IMR-90 (cell line): ENCODE results near the gene XAF1. TPM values are rescaled to one million over a fixed set of nuclear protein-coding genes. Genes with fewer than 3 reads are reported as not detected.
A peak's percentile ranks its signal among the peaks of the same experiment; 100 is the strongest.

Experiments
- ATAC-seq: fragments of 200-7000 bp; cut with Tn5 transposase; 2 replicates; pipeline ENCODE4 v1.9.1; 2020; ENCODE audit warnings: low read depth, mild to moderate bottlenecking, moderate library complexity
- Bru-seq: library from RNA; stranded (reverse); fragments of 400-500 nt; gene quantifications from one replicate; lab custom pipeline; 2021; lab: Mats Ljungman, UMichigan
- BruChase-seq, 2 experiments: library from RNA; stranded (reverse); fragments of 400-500 nt; gene quantifications; one replicate each; lab custom pipeline; 2021; lab: Mats Ljungman, UMichigan
- BruUV-seq: library from RNA; stranded (reverse); fragments of 400-500 nt; replicated peaks from 2 replicates; lab custom pipeline; 2021; lab: Mats Ljungman, UMichigan
- CTCF ChIA-PET: fragments of 300-600 bp; formaldehyde crosslinking; extraction: SDS; loops from one replicate; lab custom pipeline; 2021; ENCODE audit warnings: antibody characterized with exemption; lab: Yijun Ruan, JAX
- POLR2A ChIA-PET: fragments of 300-600 bp; sonication (Branson Sonifier 250); formaldehyde crosslinking; loops from one replicate; lab custom pipeline; 2022; ENCODE audit warnings: antibody characterized with exemption; ENCODE audit not compliant: unreplicated experiment; lab: Charles Lee
- DNase-seq: peaks from one replicate; pipeline ENCODE4 v3.0.0; 2013
- H2AFZ ChIP-seq: replicated peaks from 2 replicates; pipeline ENCODE3; 2013; ENCODE audit warnings: low read length, mild to moderate bottlenecking; ENCODE audit not compliant: poor library complexity
- H2AK5ac ChIP-seq: 2 replicates; pipeline ENCODE4 v1.6.1; 2013; ENCODE audit warnings: low read depth, low read length, inconsistent platforms
- H2AK9ac ChIP-seq: replicated peaks from 2 replicates; pipeline ENCODE3; 2013; ENCODE audit warnings: mild to moderate bottlenecking, low read depth, low read length, moderate library complexity; ENCODE audit not compliant: poor library complexity
- H2BK120ac ChIP-seq: 2 replicates; pipeline ENCODE4 v1.6.1; 2013; ENCODE audit warnings: low read depth, low read length, inconsistent platforms
- H2BK15ac ChIP-seq: 3 replicates; pipeline ENCODE4 v1.6.1; 2013; ENCODE audit warnings: low read depth, low read length, inconsistent platforms
- H2BK20ac ChIP-seq: 2 replicates; pipeline ENCODE4 v1.6.1; 2013; ENCODE audit warnings: low read depth, mild to moderate bottlenecking, inconsistent platforms, low read length, moderate library complexity
- H2BK5ac ChIP-seq: 2 replicates; pipeline ENCODE4 v1.6.1; 2013; ENCODE audit warnings: mild to moderate bottlenecking, low read depth, low read length, inconsistent platforms; ENCODE audit not compliant: poor library complexity, severe bottlenecking
- H3K14ac ChIP-seq: replicated peaks from 2 replicates; pipeline ENCODE4 v1.6.1; 2013; ENCODE audit warnings: low read depth, low read length, inconsistent platforms
- H3K18ac ChIP-seq: 2 replicates; pipeline ENCODE4 v1.6.1; 2013; ENCODE audit warnings: low read depth, low read length, control low read depth
- H3K23ac ChIP-seq: 2 replicates; pipeline ENCODE4 v1.6.1; 2013; ENCODE audit warnings: low read depth, low read length, inconsistent platforms
- H3K27ac ChIP-seq: 2 replicates; pipeline ENCODE4 v1.5.1; 2013; ENCODE audit warnings: mild to moderate bottlenecking, control low read depth, low read length; ENCODE audit not compliant: insufficient read depth
- H3K27me3 ChIP-seq: 2 replicates; pipeline ENCODE4 v1.6.1; 2013; ENCODE audit warnings: low read length; ENCODE audit not compliant: control insufficient read depth, insufficient read depth
- H3K36me3 ChIP-seq: 2 replicates; pipeline ENCODE4 v1.6.1; 2013; ENCODE audit warnings: low read length, mixed read lengths; ENCODE audit not compliant: control insufficient read depth, insufficient read depth
- H3K4ac ChIP-seq: 2 replicates; pipeline ENCODE4 v1.6.1; 2013; ENCODE audit warnings: low read depth, low read length, inconsistent platforms
- H3K4me1 ChIP-seq: 2 replicates; pipeline ENCODE4 v1.6.1; 2013; ENCODE audit warnings: low read length, mixed read lengths; ENCODE audit not compliant: control insufficient read depth, insufficient read depth
- H3K4me2 ChIP-seq: 2 replicates; pipeline ENCODE4 v1.6.1; 2013; ENCODE audit warnings: low read depth, mild to moderate bottlenecking, control low read depth, low read length, moderate library complexity
- H3K4me3 ChIP-seq: 2 replicates; pipeline ENCODE4 v1.5.1; 2013; ENCODE audit warnings: low read depth, mild to moderate bottlenecking, control low read depth, low read length, moderate library complexity; ENCODE audit not compliant: insufficient read depth
- H3K56ac ChIP-seq: 2 replicates; pipeline ENCODE4 v1.6.1; 2013; ENCODE audit warnings: low read length, inconsistent platforms; ENCODE audit not compliant: insufficient read depth; ENCODE audit errors: extremely low read depth
- H3K79me1 ChIP-seq, 2 experiments: 2 replicates each; pipeline ENCODE4 v1.6.1; 2013; ENCODE audit warnings: low read length in 2 of 2, inconsistent platforms in 1 of 2, low read depth in 1 of 2
- H3K9ac ChIP-seq: 2 replicates; pipeline ENCODE4 v1.6.1; 2013; ENCODE audit warnings: low read depth, low read length, control low read depth
- H3K9me1 ChIP-seq: 2 replicates; pipeline ENCODE4 v1.6.1; 2013; ENCODE audit warnings: low read length, inconsistent platforms; ENCODE audit not compliant: insufficient read depth
- H3K9me3 ChIP-seq: 2 replicates; pipeline ENCODE4 v1.6.1; 2013; ENCODE audit warnings: low read length; ENCODE audit not compliant: control insufficient read depth, insufficient read depth
- H4K20me1 ChIP-seq: 2 replicates; pipeline ENCODE4 v1.6.1; 2013; ENCODE audit warnings: low read length, inconsistent platforms; ENCODE audit not compliant: insufficient read depth
- H4K5ac ChIP-seq: 2 replicates; pipeline ENCODE4 v1.6.1; 2013; ENCODE audit warnings: mild to moderate bottlenecking, low read depth, low read length, control low read depth
- H4K8ac ChIP-seq, 2 experiments: 2 replicates each; pipeline ENCODE4 v1.6.1; 2013; ENCODE audit warnings: low read depth in 2 of 2, low read length in 2 of 2, control low read depth in 1 of 2, inconsistent platforms in 1 of 2
- H4K91ac ChIP-seq: 2 replicates; pipeline ENCODE4 v1.6.1; 2013; ENCODE audit warnings: low read depth, low read length, inconsistent platforms; ENCODE audit not compliant: insufficient read depth
- CTCF ChIP-seq: conservative IDR thresholded peaks from 2 replicates; pipeline ENCODE4 v1.5.1; 2012; ENCODE audit warnings: mild to moderate bottlenecking, low read depth, low read length, improper control_type of control experiment
- NFE2L2 ChIP-seq: fragments of 150-350 bp; IDR thresholded peaks from 2 replicates; pipeline ENCODE4 v1.6.1; 2016; ENCODE audit warnings: low read depth, mild to moderate bottlenecking, low read length
- WGBS, 2 experiments: methylation state at CpG; one replicate each; pipeline versions ENCODE4 v1.1.5 to v1.1.7; 2013; ENCODE audit warnings: missing lambda C conversion rate in 2 of 2; ENCODE audit not compliant: insufficient read length in 1 of 2; ENCODE audit errors: extremely low coverage in 2 of 2; 5-methylcytosine and 5-hydroxymethylcytosine counted together
- dilution Hi-C: fragments of 300-500 bp; cut with HindIII; formaldehyde crosslinking; loops from one replicate; pipeline ENCODE4 v1.14.3; 2018; ENCODE audit warnings: low sequenced_read_pairs; ENCODE audit not compliant: unreplicated experiment
- in situ Hi-C: fragments of 300-500 bp; cut with MboI; formaldehyde crosslinking; loops from 3 replicates; pipeline ENCODE4 v1.14.3; 2019; ENCODE audit warnings: low sequenced_read_pairs, inconsistent platforms, mixed read lengths
- intact Hi-C: fragments of 100-400 bp; cut with micrococcal nuclease; formaldehyde crosslinking; loops from 2 replicates; pipeline ENCODE4 v1.10.0; 2022
- long read RNA-seq: library from polyadenylated mRNA; unstranded; transcript quantifications from one replicate; pipeline ENCODE4 v2.0.0, GENCODE V29; 2021; ENCODE audit not compliant: unreplicated experiment
- polyA plus RNA-seq, 3 experiments: library from polyadenylated mRNA; depleted of rRNA; stranded (reverse); fragments of >200 nt; gene quantifications; 2 replicates each; pipeline ENCODE4 v1.2.3, GENCODE V29; 2012; ENCODE audit warnings: low replicate concordance in 1 of 3
- total RNA-seq: library from RNA; depleted of rRNA; stranded (reverse); fragments of >200 nt; gene quantifications from 2 replicates; pipeline ENCODE4 v1.2.3, GENCODE V29; 2012; rRNA removed

The XAF1 gene
- total RNA-seq (1.7 and 3.9 TPM in 2 replicates), polyA plus RNA-seq (2012; rRNA removed) (0.50 and 1.3 TPM in 2 replicates), Bru-seq, nascent RNA (percentile 57 among the genes with signal in this experiment), BruChase-seq, experiment 1, labeled RNA remaining after a 6-hour chase (percentile 60 among the genes with signal in this experiment), BruChase-seq, experiment 2, labeled RNA remaining after a 2-hour chase (percentile 57 among the genes with signal in this experiment)
- 1.3 and 2.5 TPM in 2 replicates for polyA plus RNA-seq (2012; cell fraction: cytosol; rRNA removed)
- polyA plus RNA-seq (2012; cell fraction: nucleus; rRNA removed; ENCODE audit: low replicate concordance), result 1.5 and 1.9 TPM in 2 replicates
- long read RNA-seq, partial matches to known transcripts, result 1 of 5 reads
- long read RNA-seq, other reads (novel, unspliced or antisense), result 2 of 5 reads

GRCh38 chr17:6755731-6756184 lies at the start of gene XAF1:
XAF1 (plus strand) TSS chr17:6756046; CDS start chr17:6756079, 33 bp downstream.
- ATAC-seq (peak; percentile 38), DNase-seq (peak; percentile 33)
- Histone ChIP-seq H2BK15ac (peak within 1 kb of the TSS; percentile 41; the same call in 1 of the 3 replicates), H3K4me3 (peak within 1 kb of the TSS; percentile 8), H3K9me1 (peaks cover 12% of the 10 kb centered on the region), H4K8ac (peak within 1 kb of the TSS; percentile 43 to 85; a peak in 3 of 4 replicates), H2BK20ac (peak within 1 kb of the TSS; percentile 69), H4K5ac (peak within 1 kb of the TSS; percentile 47; the same call in 1 of the 2 replicates), H2AK5ac (no peak within 1 kb of the TSS), H3K4me2 (peak within 1 kb of the TSS; percentile 64), H3K9me3 (no peaks in the 10 kb centered on the region), H3K18ac (peak within 1 kb of the TSS; percentile 11; the same call in 1 of the 2 replicates), H3K56ac (no peak within 1 kb of the TSS), H3K23ac (peak within 1 kb of the TSS; percentile 49; the same call in 1 of the 2 replicates), H4K91ac (peak within 1 kb of the TSS; percentile 66), H3K27me3 (no peaks in the 10 kb centered on the region), H2AK9ac (no peak within 1 kb of the TSS), H3K9ac (peak within 1 kb of the TSS; percentile 45), H3K36me3 (no peaks in the 10 kb centered on the region), H3K14ac (peak within 1 kb of the TSS; percentile 38), H3K79me1 (no peaks in the 10 kb centered on the region), H3K4me1 (peaks cover 15% of the 10 kb centered on the region), H3K27ac (peak within 1 kb of the TSS; percentile 30; the same call in 1 of the 2 replicates), H2AFZ (peak within 1 kb of the TSS; percentile 86), H2BK5ac (no peak within 1 kb of the TSS), H4K20me1 (no peaks in the 10 kb centered on the region), H2BK120ac (peak within 1 kb of the TSS; percentile 66), H3K4ac (peak within 1 kb of the TSS; percentile 55)
- intact Hi-C loops (loop anchor here (10.0 kb wide), 1 partner anchor 91 kb away; no protein-coding TSS in a partner anchor), dilution Hi-C loops (no loop called here), in situ Hi-C loops (no loop called here)
- POLR2A ChIA-PET, result no interaction called here
- CTCF ChIA-PET, result no interaction called here
- 49% methylated on average over 9 of the region's 14 CpGs; no CpG with 5 or more reads in 1 of the 2 experiments for WGBS, 2 experiments
- TF ChIP-seq NFE2L2, result no peak
- TF ChIP-seq CTCF, result no peak
- BruUV-seq, result no TSS peak
